IMR-90 (cell line): ENCODE data around the gene MAML3. TPM values are rescaled to one million over a fixed set of nuclear protein-coding genes. Genes with fewer than 3 reads are reported as not detected.

ENCODE experiments used
- ATAC-seq: fragments of 200-7000 bp; cut with Tn5 transposase; 2 replicates; pipeline ENCODE4 v1.9.1; 2020; ENCODE audit warnings: low read depth, mild to moderate bottlenecking, moderate library complexity
- BruUV-seq: library from RNA; stranded (reverse); fragments of 400-500 nt; replicated peaks from 2 replicates; lab custom pipeline; 2021; lab: Mats Ljungman, UMichigan
- CTCF ChIA-PET: fragments of 300-600 bp; formaldehyde crosslinking; extraction: SDS; loops from one replicate; lab custom pipeline; 2021; ENCODE audit warnings: antibody characterized with exemption; lab: Yijun Ruan, JAX
- POLR2A ChIA-PET: fragments of 300-600 bp; sonication (Branson Sonifier 250); formaldehyde crosslinking; loops from one replicate; lab custom pipeline; 2022; ENCODE audit warnings: antibody characterized with exemption; ENCODE audit not compliant: unreplicated experiment; lab: Charles Lee
- DNase-seq: peaks from one replicate; pipeline ENCODE4 v3.0.0; 2013
- H2AFZ ChIP-seq: replicated peaks from 2 replicates; pipeline ENCODE3; 2013; ENCODE audit warnings: low read length, mild to moderate bottlenecking; ENCODE audit not compliant: poor library complexity
- H2AK5ac ChIP-seq: 2 replicates; pipeline ENCODE4 v1.6.1; 2013; ENCODE audit warnings: low read depth, low read length, inconsistent platforms
- H2AK9ac ChIP-seq: replicated peaks from 2 replicates; pipeline ENCODE3; 2013; ENCODE audit warnings: mild to moderate bottlenecking, low read depth, low read length, moderate library complexity; ENCODE audit not compliant: poor library complexity
- H2BK120ac ChIP-seq: 2 replicates; pipeline ENCODE4 v1.6.1; 2013; ENCODE audit warnings: low read depth, low read length, inconsistent platforms
- H2BK15ac ChIP-seq: 3 replicates; pipeline ENCODE4 v1.6.1; 2013; ENCODE audit warnings: low read depth, low read length, inconsistent platforms
- H2BK20ac ChIP-seq: 2 replicates; pipeline ENCODE4 v1.6.1; 2013; ENCODE audit warnings: low read depth, mild to moderate bottlenecking, inconsistent platforms, low read length, moderate library complexity
- H2BK5ac ChIP-seq: 2 replicates; pipeline ENCODE4 v1.6.1; 2013; ENCODE audit warnings: mild to moderate bottlenecking, low read depth, low read length, inconsistent platforms; ENCODE audit not compliant: poor library complexity, severe bottlenecking
- H3K14ac ChIP-seq: replicated peaks from 2 replicates; pipeline ENCODE4 v1.6.1; 2013; ENCODE audit warnings: low read depth, low read length, inconsistent platforms
- H3K18ac ChIP-seq: 2 replicates; pipeline ENCODE4 v1.6.1; 2013; ENCODE audit warnings: low read depth, low read length, control low read depth
- H3K23ac ChIP-seq: 2 replicates; pipeline ENCODE4 v1.6.1; 2013; ENCODE audit warnings: low read depth, low read length, inconsistent platforms
- H3K27ac ChIP-seq: 2 replicates; pipeline ENCODE4 v1.5.1; 2013; ENCODE audit warnings: mild to moderate bottlenecking, control low read depth, low read length; ENCODE audit not compliant: insufficient read depth
- H3K27me3 ChIP-seq: 2 replicates; pipeline ENCODE4 v1.6.1; 2013; ENCODE audit warnings: low read length; ENCODE audit not compliant: control insufficient read depth, insufficient read depth
- H3K36me3 ChIP-seq: 2 replicates; pipeline ENCODE4 v1.6.1; 2013; ENCODE audit warnings: low read length, mixed read lengths; ENCODE audit not compliant: control insufficient read depth, insufficient read depth
- H3K4ac ChIP-seq: 2 replicates; pipeline ENCODE4 v1.6.1; 2013; ENCODE audit warnings: low read depth, low read length, inconsistent platforms
- H3K4me1 ChIP-seq: 2 replicates; pipeline ENCODE4 v1.6.1; 2013; ENCODE audit warnings: low read length, mixed read lengths; ENCODE audit not compliant: control insufficient read depth, insufficient read depth
- H3K4me2 ChIP-seq: 2 replicates; pipeline ENCODE4 v1.6.1; 2013; ENCODE audit warnings: low read depth, mild to moderate bottlenecking, control low read depth, low read length, moderate library complexity
- H3K4me3 ChIP-seq: 2 replicates; pipeline ENCODE4 v1.5.1; 2013; ENCODE audit warnings: low read depth, mild to moderate bottlenecking, control low read depth, low read length, moderate library complexity; ENCODE audit not compliant: insufficient read depth
- H3K56ac ChIP-seq: 2 replicates; pipeline ENCODE4 v1.6.1; 2013; ENCODE audit warnings: low read length, inconsistent platforms; ENCODE audit not compliant: insufficient read depth; ENCODE audit errors: extremely low read depth
- H3K79me1 ChIP-seq, 2 experiments: 2 replicates each; pipeline ENCODE4 v1.6.1; 2013; ENCODE audit warnings: low read length in 2 of 2, inconsistent platforms in 1 of 2, low read depth in 1 of 2
- H3K9ac ChIP-seq: 2 replicates; pipeline ENCODE4 v1.6.1; 2013; ENCODE audit warnings: low read depth, low read length, control low read depth
- H3K9me1 ChIP-seq: 2 replicates; pipeline ENCODE4 v1.6.1; 2013; ENCODE audit warnings: low read length, inconsistent platforms; ENCODE audit not compliant: insufficient read depth
- H3K9me3 ChIP-seq: 2 replicates; pipeline ENCODE4 v1.6.1; 2013; ENCODE audit warnings: low read length; ENCODE audit not compliant: control insufficient read depth, insufficient read depth
- H4K20me1 ChIP-seq: 2 replicates; pipeline ENCODE4 v1.6.1; 2013; ENCODE audit warnings: low read length, inconsistent platforms; ENCODE audit not compliant: insufficient read depth
- H4K5ac ChIP-seq: 2 replicates; pipeline ENCODE4 v1.6.1; 2013; ENCODE audit warnings: mild to moderate bottlenecking, low read depth, low read length, control low read depth
- H4K8ac ChIP-seq, 2 experiments: 2 replicates each; pipeline ENCODE4 v1.6.1; 2013; ENCODE audit warnings: low read depth in 2 of 2, low read length in 2 of 2, control low read depth in 1 of 2, inconsistent platforms in 1 of 2
- H4K91ac ChIP-seq: 2 replicates; pipeline ENCODE4 v1.6.1; 2013; ENCODE audit warnings: low read depth, low read length, inconsistent platforms; ENCODE audit not compliant: insufficient read depth
- BHLHE40 ChIP-seq: fragments of 150-350 bp; IDR thresholded peaks from 2 replicates; pipeline ENCODE4 v1.6.1; 2016; ENCODE audit warnings: mild to moderate bottlenecking, low read depth, low read length
- CHD1 ChIP-seq: IDR thresholded peaks from 2 replicates; pipeline ENCODE4 v1.6.1; 2012; ENCODE audit warnings: low read depth, low read length, improper control_type of control experiment
- FOS ChIP-seq: fragments of 150-350 bp; IDR thresholded peaks from 2 replicates; pipeline ENCODE4 v1.6.1; 2016; ENCODE audit warnings: low read depth, low read length
- MAZ ChIP-seq: IDR thresholded peaks from 2 replicates; pipeline ENCODE4 v1.6.1; 2012; ENCODE audit warnings: low read depth, mild to moderate bottlenecking, low read length, improper control_type of control experiment, moderate library complexity, borderline replicate concordance
- MXI1 ChIP-seq: IDR thresholded peaks from 2 replicates; pipeline ENCODE4 v1.6.1; 2012; ENCODE audit warnings: low read depth, mild to moderate bottlenecking, low read length, moderate library complexity, borderline replicate concordance
- POLR2A ChIP-seq: IDR thresholded peaks from 2 replicates; pipeline ENCODE4 v1.6.1; 2012; ENCODE audit warnings: mild to moderate bottlenecking, low read depth, low read length
- RAD21 ChIP-seq: IDR thresholded peaks from 2 replicates; pipeline ENCODE4 v1.6.1; 2012; ENCODE audit warnings: low read length, improper control_type of control experiment
- RFX5 ChIP-seq: IDR thresholded peaks from 2 replicates; pipeline ENCODE4 v1.8.0; 2012; ENCODE audit warnings: low read depth, mild to moderate bottlenecking, low read length, moderate library complexity
- SMC3 ChIP-seq: fragments of 150-350 bp; IDR thresholded peaks from 2 replicates; pipeline ENCODE4 v1.6.1; 2016; ENCODE audit warnings: low read depth, mild to moderate bottlenecking, antibody characterized with exemption, low read length, moderate library complexity
- WGBS, 2 experiments: methylation state at CpG; one replicate each; pipeline versions ENCODE4 v1.1.5 to v1.1.7; 2013; ENCODE audit warnings: missing lambda C conversion rate in 2 of 2; ENCODE audit not compliant: insufficient read length in 1 of 2; ENCODE audit errors: extremely low coverage in 2 of 2; 5-methylcytosine and 5-hydroxymethylcytosine counted together
- dilution Hi-C: fragments of 300-500 bp; cut with HindIII; formaldehyde crosslinking; loops from one replicate; pipeline ENCODE4 v1.14.3; 2018; ENCODE audit warnings: low sequenced_read_pairs; ENCODE audit not compliant: unreplicated experiment
- in situ Hi-C: fragments of 300-500 bp; cut with MboI; formaldehyde crosslinking; loops from 3 replicates; pipeline ENCODE4 v1.14.3; 2019; ENCODE audit warnings: low sequenced_read_pairs, inconsistent platforms, mixed read lengths
- intact Hi-C: fragments of 100-400 bp; cut with micrococcal nuclease; formaldehyde crosslinking; loops from 2 replicates; pipeline ENCODE4 v1.10.0; 2022
- polyA plus RNA-seq, 3 experiments: library from polyadenylated mRNA; depleted of rRNA; stranded (reverse); fragments of >200 nt; gene quantifications; 2 replicates each; pipeline ENCODE4 v1.2.3, GENCODE V29; 2012; ENCODE audit warnings: low replicate concordance in 1 of 3
- total RNA-seq: library from RNA; depleted of rRNA; stranded (reverse); fragments of >200 nt; gene quantifications from 2 replicates; pipeline ENCODE4 v1.2.3, GENCODE V29; 2012

MAML3 gene
- total and polyA plus RNA-seq, 2 of the 4 experiments (the other 2 are of a cell fraction), result 0.90 to 1.7 TPM

- no CpG with 5 or more reads among the region's 3 CpGs for WGBS, 2 experiments
- CTCF ChIA-PET, result no interaction called here
- no peak for ATAC-seq
These were observed 43.3 kb downstream of the MAML3 start for GRCh38 chr4:140110542-140111215.

More at GRCh38 chr4:140110542-140111215, 43.3 kb downstream of the MAML3 start:
- Histone ChIP-seq H2BK20ac (no peak overlapping the region), H3K4me1 (peaks cover 7% of the 10 kb centered on the region), H3K27ac (no peak overlapping the region), H2BK15ac (no peak overlapping the region), H3K4me2 (no peak overlapping the region), H3K14ac (no peak overlapping the region), H2AK5ac (no peak overlapping the region), H4K5ac (no peak overlapping the region), H3K23ac (no peak overlapping the region), H3K4me3 (no peak overlapping the region), H3K36me3 (no peaks in the 10 kb centered on the region), H2BK5ac (no peak overlapping the region), H3K4ac (no peak overlapping the region), H2AK9ac (no peak overlapping the region), H3K9ac (no peak overlapping the region), H3K9me3 (no peaks in the 10 kb centered on the region), H3K79me1 (peaks cover 12 to 15% of the 10 kb centered on the region in 2 experiments; a peak in 2 of 4 replicates), H3K18ac (no peak overlapping the region), H2AFZ (no peak overlapping the region), H4K20me1 (no peaks in the 10 kb centered on the region), H2BK120ac (no peak overlapping the region), H3K27me3 (no peaks in the 10 kb centered on the region), H3K9me1 (peaks cover 8% of the 10 kb centered on the region; the same call in 1 of the 2 replicates), H3K56ac (no peak overlapping the region), H4K8ac (no peak overlapping the region), H4K91ac (no peak overlapping the region)
- POLR2A ChIA-PET, result no interaction called here
- intact Hi-C loops, result no loop called here
- dilution Hi-C loops, result no loop called here
- in situ Hi-C loops, result no loop called here
- TF ChIP-seq MXI1 (no peak), BHLHE40 (no peak), CHD1 (no peak), RFX5 (no peak), SMC3 (no peak), RAD21 (no peak), FOS (no peak), POLR2A (no peak), MAZ (no peak)
- no peak for DNase-seq
- no TSS peak for BruUV-seq
